ENCODE data around the gene PRELID2. TPM values are rescaled to one million over a fixed set of nuclear protein-coding genes. Genes with fewer than 3 reads are reported as not detected.

PRELID2 gene
- total and polyA plus RNA-seq, 2 donors (not counting 3 experiments of a cell fraction or from before 2014, with no cell fraction given) = 3.2 to 16.4 TPM

GRCh38 chr5:145830594-145830993, 4.5 kb downstream of the PRELID2 start:
- BruUV-seq (replicated peaks) = no TSS peak
- Histone ChIP-seq H3K9me1 (replicated peaks; ENCODE audit: control insufficient read depth, extremely low read depth, insufficient read depth, low read length) (no peaks in the 10 kb centered on the region), H3K27ac (ENCODE audit: insufficient read depth, low read depth, low read length) (no peak overlapping the region), H3K36me3 (ENCODE audit: control insufficient read depth in 2 of 2, extremely low read depth in 1 of 2, insufficient read depth in 2 of 2, low read length in 2 of 2) (no peaks in the 10 kb centered on the region), H2AFZ (ENCODE audit: low read depth, low read length) (no peak overlapping the region), H3K4me3 (replicated peaks in 1 of 3; ENCODE audit: insufficient read depth in 1 of 3, low read depth in 1 of 3, low read length in 3 of 3) (no peak overlapping the region), H4K20me1 (replicated peaks; ENCODE audit: control insufficient read depth, extremely low read depth, insufficient read depth, low read length) (no peaks in the 10 kb centered on the region), H3K79me2 (ENCODE audit: control insufficient read depth, insufficient read depth, low read length) (peaks cover 21% of the 10 kb centered on the region), H3K9me3 (replicated peaks; ENCODE audit: control insufficient read depth, insufficient read depth, low read length) (no peaks in the 10 kb centered on the region), H3K9ac (replicated peaks; ENCODE audit: extremely low read depth, insufficient read depth, low read length) (no peak overlapping the region), H3K4me1 (ENCODE audit: control insufficient read depth, extremely low read depth, insufficient read depth, low read length) (peaks cover 32% of the 10 kb centered on the region), H3K4me2 (ENCODE audit: insufficient read depth, low read length) (peak overlapping the region; percentile 72), H3K27me3 (ENCODE audit: control insufficient read depth in 2 of 2, insufficient read depth in 2 of 2, low read length in 2 of 2) (no peaks in the 10 kb centered on the region)
- DNase-seq (ENCODE audit: low read depth, low spot score) = no peak
- intact Hi-C loops (cut with micrococcal nuclease) = loop anchor here (1.0 to 5.0 kb wide), 2 partner anchors 219 to 597 kb away; no protein-coding TSS in a partner anchor
- FAIRE-seq = peak; percentile 42
- CTCF ChIA-PET = interaction anchor here (0.7 to 6.7 kb wide), 23 partner anchors 10 to 1627 kb away, joined by 3 to 97 read pairs (median 4); no protein-coding TSS in a partner anchor
- POLR2A ChIA-PET = no interaction called here
- TF ChIP-seq JUN (IDR thresholded peaks at IDR 0.05; ENCODE audit: borderline replicate concordance, insufficient read depth, insufficient read length, low read depth) = no peak
- TF ChIP-seq POLR2AphosphoS5 (IDR thresholded peaks at IDR 0.05; ENCODE audit: insufficient read depth, low read depth, low read length) = no peak
- TF ChIP-seq POLR2A (IDR thresholded peaks at IDR 0.05; ENCODE audit: low read depth, low read length) = no peak
- TF ChIP-seq CTCF (IDR thresholded peaks at IDR 0.05; ENCODE audit: extremely low read depth in 1 of 2, insufficient read depth in 1 of 2, low read depth in 1 of 2, low read length in 2 of 2) = no peak
- TF ChIP-seq MYC (IDR thresholded peaks at IDR 0.05; ENCODE audit: low read depth, low read length) = no peak
- no peak for TF ChIP-seq EZH2 (IDR thresholded peaks at IDR 0.05; ENCODE audit: borderline replicate concordance, low read depth, low read length, severe bottlenecking)
- TF ChIP-seq FOS (IDR thresholded peaks at IDR 0.05; ENCODE audit: borderline replicate concordance, insufficient read depth, low read length) = no peak
- dilution Hi-C loops (cut with MboI; ENCODE audit: extremely low pct_ligation_motif_present, low sequenced_read_pairs) = no loop called here
